ENCODE data around the gene ST3GAL2. TPM values are rescaled to one million over a fixed set of nuclear protein-coding genes. Genes with fewer than 3 reads are reported as not detected.
"Not testable (repeated sequence)": the region's sequence is repeated elsewhere in the genome, so short reads cannot be mapped to it uniquely, and the experiment has no call there.

The ST3GAL2 gene
- total RNA-seq, 4 donors from 2014 or later: 7.0 to 12.9 (median 9.5) TPM

GRCh38 chr16:70374213-70374612, 64.7 kb downstream of the ST3GAL2 start:
- no peak for TF ChIP-seq POLR2A (IDR thresholded peaks at IDR 0.05)
- TF ChIP-seq CTCF (IDR thresholded peaks at IDR 0.05): no peak
- DNase-seq (ENCODE audit: low spot score in 2 of 2): no peak
- WGBS, 2 donors: 94% methylated on average over 8 of the region's 8 CpGs
- H3K4me3 ChIP-seq (ENCODE audit: low read depth, poor library complexity, severe bottlenecking): no peak overlapping the region
- intact Hi-C loops (cut with DNase I; ENCODE audit: low total_unique reads): no loop called here

GRCh38 chr16:70372921-70373728, 65.8 kb downstream of the ST3GAL2 start:
- TF ChIP-seq POLR2A (IDR thresholded peaks at IDR 0.05) (no peak), CTCF (IDR thresholded peaks at IDR 0.05) (no peak)
- DNase-seq (ENCODE audit: low spot score in 2 of 2): no peak
- 96% methylated on average over 22 of the region's 22 CpGs for WGBS, 2 donors
- intact Hi-C loops (cut with DNase I; ENCODE audit: low total_unique reads): no loop called here
- H3K4me3 ChIP-seq (ENCODE audit: low read depth, poor library complexity, severe bottlenecking): no peak overlapping the region

- intact Hi-C loops (cut with DNase I; ENCODE audit: low total_unique reads): no loop called here
- TF ChIP-seq POLR2A (IDR thresholded peaks at IDR 0.05) (no peak), CTCF (IDR thresholded peaks at IDR 0.05) (no peak)
- no peak for DNase-seq (ENCODE audit: low spot score in 2 of 2)
- 95 to 97% methylated on average over 10 of the region's 10 CpGs for WGBS, 2 donors
- H3K4me3 ChIP-seq (ENCODE audit: low read depth, poor library complexity, severe bottlenecking): no peak overlapping the region
Observed at GRCh38 chr16:70370924-70371323, 68.0 kb downstream of the ST3GAL2 start.

GRCh38 chr16:70370145-70370544, 68.8 kb downstream of the ST3GAL2 start:
- H3K4me3 ChIP-seq (ENCODE audit: low read depth, poor library complexity, severe bottlenecking); intact Hi-C loops (cut with DNase I; ENCODE audit: low total_unique reads); DNase-seq (ENCODE audit: low spot score in 2 of 2): not testable (repeated sequence)
- 37 to 42% methylated on average over 10 of the region's 10 CpGs for WGBS, 2 donors

GRCh38 chr16:70364399-70364798, 74.5 kb downstream of the ST3GAL2 start:
- no peak overlapping the region for H3K4me3 ChIP-seq (ENCODE audit: low read depth, poor library complexity, severe bottlenecking)
- intact Hi-C loops (cut with DNase I; ENCODE audit: low total_unique reads): no loop called here
- TF ChIP-seq POLR2A (IDR thresholded peaks at IDR 0.05) (no peak), CTCF (IDR thresholded peaks at IDR 0.05) (no peak)
- WGBS, 2 donors: 88 to 96% methylated on average over 5 of the region's 5 CpGs
- no peak for DNase-seq (ENCODE audit: low spot score in 2 of 2)

GRCh38 chr16:70359552-70359951, 79.3 kb downstream of the ST3GAL2 start:
- no peak for TF ChIP-seq CTCF (IDR thresholded peaks at IDR 0.05)
- TF ChIP-seq POLR2A (IDR thresholded peaks at IDR 0.05): no peak
- no peak for DNase-seq (ENCODE audit: low spot score in 2 of 2)
- intact Hi-C loops (cut with DNase I; ENCODE audit: low total_unique reads): no loop called here
- H3K4me3 ChIP-seq (ENCODE audit: low read depth, poor library complexity, severe bottlenecking): no peak overlapping the region
- 89 to 91% methylated on average over 7 of the region's 7 CpGs for WGBS, 2 donors
